DND-41 (cell line): Measurements from ENCODE around the gene TGFBR2.

Experiments
- ATAC-seq: fragments of 200-7000 bp; cut with Tn5 transposase; 3 replicates; pipeline ENCODE4 v1.9.1; 2021; ENCODE audit warnings: low read depth; ENCODE audit not compliant: insufficient read depth
- DNase-seq: peaks from one replicate; pipeline ENCODE4 v3.0.0-alpha.2; 2020
- H2AFZ ChIP-seq: 2 replicates; pipeline ENCODE4 v1.6.0; 2012; ENCODE audit warnings: low read depth, low read length
- H3K27ac ChIP-seq: 2 replicates; pipeline ENCODE4 v1.5.1; 2012; ENCODE audit warnings: low read length, inconsistent platforms
- H3K27me3 ChIP-seq: fragments of 200-600 bp; sonication (generic); 2 replicates; pipeline ENCODE4 v1.6.0; 2012; ENCODE audit warnings: low read length, mild to moderate bottlenecking, inconsistent platforms; ENCODE audit not compliant: insufficient read depth, poor library complexity
- H3K36me3 ChIP-seq: 2 replicates; pipeline ENCODE4 v1.5.1; 2012; ENCODE audit warnings: low read length, inconsistent platforms; ENCODE audit not compliant: insufficient read depth
- H3K4me1 ChIP-seq: 2 replicates; pipeline ENCODE4 v1.5.1; 2012; ENCODE audit warnings: mild to moderate bottlenecking, low read length; ENCODE audit not compliant: insufficient read depth
- H3K4me2 ChIP-seq: 2 replicates; pipeline ENCODE4 v1.6.0; 2012; ENCODE audit warnings: mild to moderate bottlenecking, moderate library complexity, low read length, inconsistent platforms; ENCODE audit not compliant: insufficient read depth
- H3K4me3 ChIP-seq, 2 experiments: fragments of 200-600 bp in 1 of 2; shearing (Covaris generic) in 1 of 2; 2 replicates each; pipeline ENCODE4 v1.5.1; 2012 to 2016; ENCODE audit warnings: inconsistent platforms in 2 of 2, low read length in 2 of 2, mild to moderate bottlenecking in 2 of 2, low read depth in 1 of 2, moderate library complexity in 1 of 2
- H3K79me2 ChIP-seq: 2 replicates; pipeline ENCODE4 v1.6.0; 2012; ENCODE audit warnings: low read length, inconsistent platforms; ENCODE audit not compliant: insufficient read depth
- H3K9ac ChIP-seq: 2 replicates; pipeline ENCODE4 v1.6.0; 2012; ENCODE audit warnings: low read depth, mild to moderate bottlenecking, inconsistent platforms, low read length, moderate library complexity
- H3K9me3 ChIP-seq: 2 replicates; pipeline ENCODE4 v1.5.1; 2012; ENCODE audit warnings: low read length, moderate library complexity, mild to moderate bottlenecking, inconsistent platforms; ENCODE audit not compliant: insufficient read depth, severe bottlenecking
- H4K20me1 ChIP-seq: 2 replicates; pipeline ENCODE4 v1.6.0; 2012; ENCODE audit warnings: low read length; ENCODE audit not compliant: insufficient read depth
- EZH2 ChIP-seq: IDR thresholded peaks from 3 replicates; pipeline ENCODE4 v1.6.1; 2012; ENCODE audit warnings: borderline replicate concordance, low read depth, mild to moderate bottlenecking, moderate library complexity, low read length, inconsistent platforms; ENCODE audit not compliant: severe bottlenecking
- TF ChIP-seq, protein P1 (sequence below): IDR thresholded peaks from 2 replicates; pipeline ENCODE4 v1.5.1; 2012; ENCODE audit warnings: borderline replicate concordance, low read length, moderate library complexity, mild to moderate bottlenecking; ENCODE audit not compliant: poor library complexity, severe bottlenecking; ENCODE audit errors: extremely low read depth

Gene TGFBR2

DNA sequence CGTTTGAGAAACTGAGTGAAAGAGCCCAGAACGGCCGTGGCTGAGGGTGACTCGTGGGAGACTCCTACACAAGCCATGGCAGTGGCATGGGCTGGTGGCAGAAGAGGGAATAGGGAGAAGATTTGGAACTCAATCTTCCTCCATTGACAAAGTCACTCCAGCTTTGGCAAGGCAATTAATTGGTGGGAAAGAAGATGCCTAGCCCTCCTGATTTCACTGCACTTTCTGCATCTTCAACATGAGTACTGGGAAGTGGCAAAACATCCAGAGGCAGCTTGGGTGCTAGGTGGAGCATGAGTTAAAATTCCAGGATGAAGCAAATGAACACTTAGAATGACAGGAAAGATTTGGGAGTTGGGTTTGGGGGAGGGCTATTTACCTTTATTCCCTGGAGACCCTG lies 1.4 kb upstream of the TGFBR2 start:
- Histone ChIP-seq H3K9ac (no peak overlapping the region; the same call in none of the 2 replicates), H3K36me3 (peaks cover 4% of the 10 kb centered on the region; the same call in 1 of the 2 replicates), H3K9me3 (no peaks in the 10 kb centered on the region), H3K4me1 (peaks cover 88% of the 10 kb centered on the region), H3K79me2 (peaks cover 40% of the 10 kb centered on the region), H3K4me3 (no peak overlapping the region), H4K20me1 (no peaks in the 10 kb centered on the region; the same call in 1 of the 2 replicates), H3K4me2 (peak overlapping the region; percentile 52; the same call in 1 of the 2 replicates), H3K27me3 (no peaks in the 10 kb centered on the region), H2AFZ (no peak overlapping the region; the same call in 1 of the 2 replicates), H3K27ac (peak overlapping the region; percentile 88)
- TF ChIP-seq, protein P1, sequence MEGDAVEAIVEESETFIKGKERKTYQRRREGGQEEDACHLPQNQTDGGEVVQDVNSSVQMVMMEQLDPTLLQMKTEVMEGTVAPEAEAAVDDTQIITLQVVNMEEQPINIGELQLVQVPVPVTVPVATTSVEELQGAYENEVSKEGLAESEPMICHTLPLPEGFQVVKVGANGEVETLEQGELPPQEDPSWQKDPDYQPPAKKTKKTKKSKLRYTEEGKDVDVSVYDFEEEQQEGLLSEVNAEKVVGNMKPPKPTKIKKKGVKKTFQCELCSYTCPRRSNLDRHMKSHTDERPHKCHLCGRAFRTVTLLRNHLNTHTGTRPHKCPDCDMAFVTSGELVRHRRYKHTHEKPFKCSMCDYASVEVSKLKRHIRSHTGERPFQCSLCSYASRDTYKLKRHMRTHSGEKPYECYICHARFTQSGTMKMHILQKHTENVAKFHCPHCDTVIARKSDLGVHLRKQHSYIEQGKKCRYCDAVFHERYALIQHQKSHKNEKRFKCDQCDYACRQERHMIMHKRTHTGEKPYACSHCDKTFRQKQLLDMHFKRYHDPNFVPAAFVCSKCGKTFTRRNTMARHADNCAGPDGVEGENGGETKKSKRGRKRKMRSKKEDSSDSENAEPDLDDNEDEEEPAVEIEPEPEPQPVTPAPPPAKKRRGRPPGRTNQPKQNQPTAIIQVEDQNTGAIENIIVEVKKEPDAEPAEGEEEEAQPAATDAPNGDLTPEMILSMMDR = no peak
- TF ChIP-seq EZH2 = no peak
- DNase-seq (no peak), ATAC-seq (no peak)

DNA sequence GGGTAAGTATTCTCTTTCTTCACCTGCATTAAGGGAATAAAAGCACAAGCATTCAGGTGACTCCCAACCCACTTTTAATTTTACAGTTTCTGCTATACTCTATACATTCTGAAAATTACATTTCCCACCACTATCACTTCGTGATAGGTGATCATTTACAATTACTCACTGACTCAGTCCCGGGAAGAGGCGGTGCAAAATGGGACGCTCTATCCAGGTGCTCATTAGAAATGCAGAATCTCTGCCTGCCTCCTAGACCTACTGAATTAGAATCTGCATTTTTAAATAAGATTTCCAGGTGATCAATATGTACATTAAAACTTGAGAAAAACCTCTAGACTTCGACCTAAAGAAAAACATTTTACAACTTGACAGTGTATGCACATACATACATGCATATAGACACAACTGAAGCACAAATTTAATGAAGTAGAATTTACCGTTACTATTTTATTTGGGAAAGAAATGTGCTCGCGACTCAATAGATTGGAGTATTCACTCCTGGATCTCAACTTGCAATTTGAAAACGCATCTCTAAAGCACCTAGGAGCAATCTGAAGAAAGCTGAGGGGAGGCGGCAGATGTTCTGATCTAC lies 598 bp upstream of the TGFBR2 start:
- no peaks in the 10 kb centered on the region for H3K9me3 ChIP-seq
- H4K20me1 ChIP-seq = peaks cover 6% of the 10 kb centered on the region; the same call in 1 of the 2 replicates
- H3K4me2 ChIP-seq = peak overlapping the region; percentile 71
- TF ChIP-seq, protein P1 = no peak
- TF ChIP-seq EZH2 = no peak
- DNase-seq (no peak), ATAC-seq (no peak)
- H2AFZ ChIP-seq = peak overlapping the region; percentile 81
- peak overlapping the region; percentile 97 for H3K9ac ChIP-seq
- H3K27me3 ChIP-seq = no peaks in the 10 kb centered on the region
- H3K4me3 ChIP-seq = peak overlapping the region; percentile 63 to 64
- H3K4me1 ChIP-seq = peaks cover 88% of the 10 kb centered on the region
- peaks cover 4% of the 10 kb centered on the region; the same call in 1 of the 2 replicates for H3K36me3 ChIP-seq
- H3K79me2 ChIP-seq = peaks cover 48% of the 10 kb centered on the region
- peak overlapping the region; percentile 88 for H3K27ac ChIP-seq

DNA sequence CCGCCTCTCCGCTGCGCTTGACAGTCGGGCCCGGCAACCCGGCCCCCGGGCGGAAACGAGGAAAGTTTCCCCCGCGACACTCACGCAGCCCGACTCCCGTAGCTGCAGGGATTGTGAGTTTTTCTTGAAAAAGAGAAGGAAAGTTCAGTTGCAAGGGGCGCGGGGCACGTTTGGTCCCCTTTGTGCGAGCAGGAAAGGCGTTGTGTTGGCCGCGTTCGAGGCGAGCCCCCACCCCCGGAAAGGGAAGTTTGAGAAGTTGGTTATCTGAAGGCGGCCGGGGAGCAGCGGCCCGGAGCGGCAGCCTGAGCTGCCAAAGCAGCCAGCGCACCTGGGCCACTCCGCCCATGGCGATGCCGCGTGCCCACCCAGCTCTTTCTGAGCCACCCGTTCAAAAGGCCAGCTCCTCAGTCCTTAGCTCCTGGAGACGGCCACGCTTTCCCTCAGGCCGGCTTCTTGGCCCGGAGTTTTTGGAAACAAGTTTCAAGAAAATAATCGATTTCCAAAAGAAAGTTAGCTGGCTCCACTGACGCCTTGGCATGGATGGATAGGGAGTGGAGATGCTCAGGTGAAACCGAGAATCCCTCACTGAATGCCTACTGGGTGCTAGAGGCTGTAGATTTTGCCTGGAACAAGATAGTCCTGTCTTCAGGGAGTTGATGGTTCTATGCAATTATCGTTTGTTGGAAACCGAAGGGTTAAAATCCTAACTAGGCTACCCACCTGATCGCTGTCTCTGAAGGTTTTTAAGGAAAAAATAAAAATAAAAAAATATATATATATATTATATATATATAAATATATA lies 832 bp downstream of the TGFBR2 start:
- Histone ChIP-seq H4K20me1 (peaks cover 17% of the 10 kb centered on the region; the same call in 1 of the 2 replicates), H3K27me3 (no peaks in the 10 kb centered on the region), H3K9ac (peak overlapping the region; percentile 97), H3K36me3 (peaks cover 4% of the 10 kb centered on the region; the same call in 1 of the 2 replicates), H3K4me3 (peak overlapping the region; percentile 63 to 64), H3K27ac (peak overlapping the region; percentile 88), H3K79me2 (peaks cover 63% of the 10 kb centered on the region), H3K9me3 (no peaks in the 10 kb centered on the region), H3K4me2 (peak overlapping the region; percentile 71), H3K4me1 (peaks cover 91% of the 10 kb centered on the region), H2AFZ (peak overlapping the region; percentile 81)
- TF ChIP-seq, protein P1 = peak; percentile 10
- TF ChIP-seq EZH2 = no peak
- DNase-seq (peak; percentile 80), ATAC-seq (peak; percentile 62)
